ENCODE results near the gene NTNG2.

NTNG2 gene

GRCh38 chr9:132293145-132293721, 131.4 kb downstream of the NTNG2 start:
- peaks cover 78% of the 10 kb centered on the region for H3K36me3 ChIP-seq (ENCODE audit: insufficient read depth, low read length)

More at GRCh38 chr9:132293145-132293721, 131.4 kb downstream of the NTNG2 start:
- H3K27ac ChIP-seq (ENCODE audit: low read depth, low read length, poor library complexity, severe bottlenecking) = no peak overlapping the region
- no peaks in the 10 kb centered on the region for H3K9me3 ChIP-seq (ENCODE audit: low read length)
- no peaks in the 10 kb centered on the region for H4K20me1 ChIP-seq (ENCODE audit: insufficient read depth, low read length)
- H3K4me1 ChIP-seq (ENCODE audit: insufficient read depth, low read length, severe bottlenecking) = no peaks in the 10 kb centered on the region
- H3K9me2 ChIP-seq (ENCODE audit: low read depth, low read length) = no peaks in the 10 kb centered on the region
- TF ChIP-seq CTCF (IDR thresholded peaks at IDR 0.05; ENCODE audit: low read length) (no peak), EZH2 (IDR thresholded peaks at IDR 0.05; ENCODE audit: borderline replicate concordance, low read length) (no peak)
- H2AFZ ChIP-seq (ENCODE audit: low read length) = no peak overlapping the region
- H3F3A ChIP-seq (ENCODE audit: insufficient read depth, low read length) = no peaks in the 10 kb centered on the region
- no peak overlapping the region for H3K4me3 ChIP-seq (ENCODE audit: low read depth, low read length, poor library complexity, severe bottlenecking)
- no peaks in the 10 kb centered on the region for H3K27me3 ChIP-seq (ENCODE audit: insufficient read depth, low read length)
- H3K9ac ChIP-seq (ENCODE audit: low read length) = no peak overlapping the region
- no peaks in the 10 kb centered on the region for H3K79me2 ChIP-seq (ENCODE audit: insufficient read depth, low read length)
- no peak overlapping the region for H3K4me2 ChIP-seq (ENCODE audit: low read length)

Data from OCI-LY1 (cell line).